Caco-2 (cell line): ENCODE data around the gene LAMTOR1. TPM values are rescaled to one million over a fixed set of nuclear protein-coding genes. Genes with fewer than 3 reads are reported as not detected.

Experiments
- BruUV-seq: library from RNA; stranded (reverse); fragments of 400-500 nt; replicated peaks from 2 replicates; lab custom pipeline; 2021; lab: Mats Ljungman, UMichigan
- CTCF ChIA-PET: fragments of 300-600 bp; sonication (Branson Sonifier 250); formaldehyde crosslinking; loops from one replicate; lab custom pipeline; 2022; ENCODE audit warnings: antibody characterized with exemption; lab: Charles Lee
- POLR2A ChIA-PET: fragments of 300-600 bp; sonication (Branson Sonifier 250); formaldehyde crosslinking; loops from one replicate; lab custom pipeline; 2022; ENCODE audit warnings: antibody characterized with exemption; lab: Charles Lee
- DNase-seq, 2 experiments: peaks; one replicate each; pipeline versions ENCODE4 v3.0.0 to v3.0.0-alpha.2; 2020 to 2022
- H3K27me3 ChIP-seq: replicated peaks from 2 replicates; pipeline ENCODE4 v1.6.0; 2011; ENCODE audit warnings: low read length; ENCODE audit not compliant: control insufficient read depth, insufficient read depth
- H3K36me3 ChIP-seq: 2 replicates; pipeline ENCODE4 v1.5.1; 2011; ENCODE audit warnings: low read length; ENCODE audit not compliant: control insufficient read depth, insufficient read depth
- H3K4me1 ChIP-seq: fragments of 250-450 bp; sonication (Bioruptor Pico); 2 replicates; pipeline ENCODE4 v1.5.1; 2020; ENCODE audit warnings: mild to moderate bottlenecking
- H3K4me3 ChIP-seq: 2 replicates; pipeline ENCODE4 v1.5.1; 2011; ENCODE audit warnings: low read depth, mild to moderate bottlenecking, control low read depth, low read length
- H3K9me3 ChIP-seq: fragments of 250-450 bp; sonication (Bioruptor Pico); 2 replicates; pipeline ENCODE4 v1.5.1; 2020; ENCODE audit warnings: mild to moderate bottlenecking, moderate library complexity
- H3K27ac Mint-ChIP-seq: one replicate; pipeline ENCODE4 v1.8.0; 2022; ENCODE audit warnings: mixed read lengths; ENCODE audit not compliant: unreplicated experiment
- H3K27me3 Mint-ChIP-seq: one replicate; pipeline ENCODE4 v1.8.0; 2022; ENCODE audit warnings: mixed read lengths; ENCODE audit not compliant: insufficient read depth, unreplicated experiment
- H3K36me3 Mint-ChIP-seq: one replicate; pipeline ENCODE4 v1.8.0; 2022; ENCODE audit warnings: mild to moderate bottlenecking, mixed read lengths; ENCODE audit not compliant: insufficient read depth, unreplicated experiment
- H3K4me1 Mint-ChIP-seq: one replicate; pipeline ENCODE4 v1.8.0; 2022; ENCODE audit warnings: low read depth, mixed read lengths; ENCODE audit not compliant: unreplicated experiment
- H3K4me3 Mint-ChIP-seq: one replicate; pipeline ENCODE4 v1.8.0; 2022; ENCODE audit warnings: mild to moderate bottlenecking, moderate library complexity, mixed read lengths; ENCODE audit not compliant: unreplicated experiment
- H3K9me3 Mint-ChIP-seq: one replicate; pipeline ENCODE4 v1.8.0; 2022; ENCODE audit warnings: mixed read lengths; ENCODE audit not compliant: unreplicated experiment
- intact Hi-C: fragments of 100-400 bp; cut with micrococcal nuclease; formaldehyde crosslinking; loops from one replicate; pipeline ENCODE4 v1.10.0; 2022; ENCODE audit not compliant: unreplicated experiment
- total RNA-seq: library from RNA; stranded (reverse); gene quantifications from 2 replicates; pipeline ENCODE4 v1.2.3, GENCODE V29; 2022
- TF ChIP-seq, protein P1 (sequence below), 2 experiments: fragments of 200-600 bp in 1 of 2; IDR thresholded peaks; 1 replicate in 1 of 2; 2 replicates in 1 of 2; pipeline versions ENCODE4 v1.5.1 to v1.8.0; 2011 to 2022; ENCODE audit warnings: antibody characterized with exemption in 1 of 2, control low read depth in 1 of 2, inconsistent platforms in 1 of 2, low read depth in 1 of 2, low read length in 1 of 2, mild to moderate bottlenecking in 1 of 2, moderate library complexity in 1 of 2; ENCODE audit not compliant: insufficient read depth in 1 of 2, severe bottlenecking in 1 of 2, unreplicated experiment in 1 of 2

LAMTOR1 gene
- total RNA-seq, 1 experiment from 2014 or later: 170 TPM

DNA sequence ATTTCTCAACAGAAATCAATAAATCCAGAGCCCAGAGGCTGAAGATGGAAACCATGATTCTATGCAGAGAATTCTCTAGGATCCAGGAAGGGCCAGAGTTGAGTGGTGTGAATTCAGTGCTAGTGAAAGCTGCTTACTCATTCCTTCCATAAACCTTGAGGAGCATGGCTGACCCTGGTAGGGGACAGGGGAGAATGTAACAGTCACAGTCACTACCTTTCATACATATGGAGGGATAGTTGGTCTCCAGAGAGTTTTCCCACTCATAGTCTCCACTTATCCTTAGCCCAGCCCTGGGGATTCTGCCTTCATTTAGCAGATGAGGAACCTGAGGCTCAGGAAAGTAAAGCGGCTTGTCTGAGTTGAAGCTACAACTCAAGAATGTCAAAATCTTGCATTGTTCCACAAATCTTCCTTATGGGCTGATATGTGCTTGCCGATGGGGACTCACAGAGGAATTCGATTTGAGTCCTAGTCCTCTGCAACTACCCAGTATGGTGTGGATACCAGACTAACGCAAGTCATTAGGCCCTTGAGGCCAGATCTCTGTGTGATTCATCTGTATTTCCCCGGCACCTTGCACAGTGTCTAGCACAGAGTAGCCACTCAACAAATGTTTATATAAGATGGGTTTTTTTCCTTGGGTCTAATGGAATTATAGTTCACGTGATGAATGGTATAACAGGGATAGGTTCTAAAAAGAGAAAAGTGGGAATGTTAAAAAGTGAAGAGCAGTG is 13.1 kb upstream of the LAMTOR1 start:
- intact Hi-C loops: no loop called here
- Histone ChIP-seq H3K27me3 (no peaks in the 10 kb centered on the region), H3K4me3 (no peak overlapping the region), H3K9me3 (no peaks in the 10 kb centered on the region), H3K4me1 (peaks cover 9% of the 10 kb centered on the region), H3K36me3 (no peaks in the 10 kb centered on the region)
- Mint-ChIP-seq H3K27me3 (no peaks in the 10 kb centered on the region), H3K36me3 (peaks cover 14% of the 10 kb centered on the region), H3K4me1 (no peaks in the 10 kb centered on the region), H3K4me3 (no peak overlapping the region), H3K9me3 (no peaks in the 10 kb centered on the region), H3K27ac (no peak overlapping the region)
- DNase-seq: peak in 1 of 2 experiments; percentile 17
- no TSS peak for BruUV-seq
- TF ChIP-seq, protein P1, sequence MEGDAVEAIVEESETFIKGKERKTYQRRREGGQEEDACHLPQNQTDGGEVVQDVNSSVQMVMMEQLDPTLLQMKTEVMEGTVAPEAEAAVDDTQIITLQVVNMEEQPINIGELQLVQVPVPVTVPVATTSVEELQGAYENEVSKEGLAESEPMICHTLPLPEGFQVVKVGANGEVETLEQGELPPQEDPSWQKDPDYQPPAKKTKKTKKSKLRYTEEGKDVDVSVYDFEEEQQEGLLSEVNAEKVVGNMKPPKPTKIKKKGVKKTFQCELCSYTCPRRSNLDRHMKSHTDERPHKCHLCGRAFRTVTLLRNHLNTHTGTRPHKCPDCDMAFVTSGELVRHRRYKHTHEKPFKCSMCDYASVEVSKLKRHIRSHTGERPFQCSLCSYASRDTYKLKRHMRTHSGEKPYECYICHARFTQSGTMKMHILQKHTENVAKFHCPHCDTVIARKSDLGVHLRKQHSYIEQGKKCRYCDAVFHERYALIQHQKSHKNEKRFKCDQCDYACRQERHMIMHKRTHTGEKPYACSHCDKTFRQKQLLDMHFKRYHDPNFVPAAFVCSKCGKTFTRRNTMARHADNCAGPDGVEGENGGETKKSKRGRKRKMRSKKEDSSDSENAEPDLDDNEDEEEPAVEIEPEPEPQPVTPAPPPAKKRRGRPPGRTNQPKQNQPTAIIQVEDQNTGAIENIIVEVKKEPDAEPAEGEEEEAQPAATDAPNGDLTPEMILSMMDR (IDR thresholded peaks at IDR 0.05; ENCODE audit: insufficient read depth in 1 of 2, low read depth in 1 of 2, low read length in 1 of 2, severe bottlenecking in 1 of 2, unreplicated experiment in 1 of 2): no peak
- CTCF ChIA-PET: no interaction called here
- POLR2A ChIA-PET: no interaction called here

DNA sequence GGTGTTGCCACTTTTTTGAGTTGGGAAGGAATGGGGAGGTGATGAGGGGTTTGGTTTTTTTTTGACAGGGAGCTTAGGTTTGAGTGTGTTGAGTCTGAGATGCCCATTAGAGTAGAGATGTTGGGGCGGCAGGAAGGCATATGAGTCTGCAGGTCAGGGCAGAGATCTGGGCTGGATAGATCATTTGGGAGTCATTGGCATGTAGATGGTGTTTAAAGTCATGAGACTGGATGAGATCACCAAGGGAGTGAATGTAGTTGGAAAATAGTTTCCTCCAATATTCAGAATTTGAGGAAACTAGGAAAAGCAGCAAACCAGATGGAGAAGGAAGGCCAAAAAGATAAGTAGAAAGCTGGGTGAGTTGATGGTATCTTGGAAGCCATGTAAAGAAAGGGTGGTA is 11.5 kb upstream of the LAMTOR1 start:
- CTCF ChIA-PET: no interaction called here
- H3K4me1 ChIP-seq: peaks cover 9% of the 10 kb centered on the region
- Mint-ChIP-seq H3K4me3 (no peak overlapping the region), H3K36me3 (peaks cover 20% of the 10 kb centered on the region), H3K4me1 (no peaks in the 10 kb centered on the region), H3K27ac (no peak overlapping the region), H3K27me3 (no peaks in the 10 kb centered on the region), H3K9me3 (no peaks in the 10 kb centered on the region)
- no peaks in the 10 kb centered on the region for H3K27me3 ChIP-seq
- no peaks in the 10 kb centered on the region for H3K9me3 ChIP-seq
- H3K4me3 ChIP-seq: no peak overlapping the region
- no TSS peak for BruUV-seq
- no peak for DNase-seq
- POLR2A ChIA-PET: no interaction called here
- TF ChIP-seq, protein P1 (IDR thresholded peaks at IDR 0.05; ENCODE audit: insufficient read depth in 1 of 2, low read depth in 1 of 2, low read length in 1 of 2, severe bottlenecking in 1 of 2, unreplicated experiment in 1 of 2): no peak
- intact Hi-C loops: no loop called here
- peaks cover 5% of the 10 kb centered on the region for H3K36me3 ChIP-seq

DNA sequence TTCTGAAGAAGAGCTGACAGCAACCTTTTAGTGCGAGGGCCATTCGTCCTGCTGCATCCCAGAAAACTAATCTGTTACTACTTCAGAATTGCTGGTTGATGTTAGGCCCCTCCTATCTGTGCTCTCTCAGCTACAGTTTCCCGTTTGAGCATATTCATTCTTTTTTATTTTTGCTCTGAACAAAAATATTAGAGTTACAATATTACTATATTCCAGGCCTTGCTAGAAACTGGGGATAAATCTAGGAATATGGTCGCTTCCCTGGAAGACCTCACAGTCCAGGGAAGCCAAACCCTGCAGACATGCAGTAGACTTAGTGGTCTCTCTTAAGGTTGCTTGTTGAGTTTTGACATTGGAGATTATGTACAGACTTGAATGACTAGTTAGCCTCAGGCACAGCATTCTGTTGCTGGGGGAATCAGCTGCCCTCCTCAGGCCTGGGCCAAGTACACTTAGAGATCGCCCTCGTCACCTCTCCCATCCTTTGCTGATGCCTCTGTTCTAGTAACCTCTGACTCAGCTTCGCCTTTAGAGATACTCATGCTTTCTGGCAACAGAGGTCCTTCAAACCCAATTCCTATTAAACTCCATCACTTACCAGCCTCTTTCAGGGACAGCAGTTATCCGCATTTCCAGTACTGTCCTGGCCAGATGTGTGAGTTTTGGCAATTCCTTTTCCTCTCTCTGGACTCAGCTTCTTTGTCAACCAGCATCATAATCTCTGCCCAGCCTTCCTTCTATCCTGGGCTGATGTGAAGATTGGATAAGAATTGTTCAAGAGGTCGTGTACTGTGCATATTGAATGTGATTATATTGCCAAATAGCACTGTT is 10.1 kb upstream of the LAMTOR1 start:
- no peaks in the 10 kb centered on the region for H3K27me3 ChIP-seq
- no peaks in the 10 kb centered on the region for H3K9me3 Mint-ChIP-seq
- no peaks in the 10 kb centered on the region for H3K27me3 Mint-ChIP-seq
- TF ChIP-seq, protein P1 (IDR thresholded peaks at IDR 0.05; ENCODE audit: insufficient read depth in 1 of 2, low read depth in 1 of 2, low read length in 1 of 2, severe bottlenecking in 1 of 2, unreplicated experiment in 1 of 2): no peak
- H3K4me3 Mint-ChIP-seq: peak overlapping the region; percentile 94
- DNase-seq: peak in 1 of 2 experiments; percentile 35
- peaks cover 6% of the 10 kb centered on the region for H3K36me3 ChIP-seq
- BruUV-seq: TSS peak; percentile 100
- H3K4me1 Mint-ChIP-seq: no peaks in the 10 kb centered on the region
- no peaks in the 10 kb centered on the region for H3K9me3 ChIP-seq
- intact Hi-C loops: loop anchor here (1.0 to 2.0 kb wide), 7 partner anchors 10 to 110 kb away; partner anchors contain the start of genes LAMTOR1, LRRC51 and NUMA1
- CTCF ChIA-PET: interaction anchor here (0.6 to 1.9 kb wide), 11 partner anchors 9 to 313 kb away, joined by 3 to 13 read pairs (median 4); no protein-coding TSS in a partner anchor
- H3K36me3 Mint-ChIP-seq: peaks cover 20% of the 10 kb centered on the region
- peak overlapping the region; percentile 49 for H3K4me3 ChIP-seq
- POLR2A ChIA-PET: interaction anchor here (0.5 to 1.8 kb wide), 19 partner anchors 9 to 673 kb away, joined by 3 to 15 read pairs (median 4); partner anchors contain the start of genes FOLR1 and NADSYN1
- H3K27ac Mint-ChIP-seq: peak overlapping the region; percentile 100
- peaks cover 9% of the 10 kb centered on the region for H3K4me1 ChIP-seq
